Measurements from ENCODE around the gene CACNA1F. TPM values are rescaled to one million over a fixed set of nuclear protein-coding genes. Genes with fewer than 3 reads are reported as not detected.

Gene CACNA1F
- total and polyA plus RNA-seq, 2 donors: 0.05 to 0.10 TPM

DNA sequence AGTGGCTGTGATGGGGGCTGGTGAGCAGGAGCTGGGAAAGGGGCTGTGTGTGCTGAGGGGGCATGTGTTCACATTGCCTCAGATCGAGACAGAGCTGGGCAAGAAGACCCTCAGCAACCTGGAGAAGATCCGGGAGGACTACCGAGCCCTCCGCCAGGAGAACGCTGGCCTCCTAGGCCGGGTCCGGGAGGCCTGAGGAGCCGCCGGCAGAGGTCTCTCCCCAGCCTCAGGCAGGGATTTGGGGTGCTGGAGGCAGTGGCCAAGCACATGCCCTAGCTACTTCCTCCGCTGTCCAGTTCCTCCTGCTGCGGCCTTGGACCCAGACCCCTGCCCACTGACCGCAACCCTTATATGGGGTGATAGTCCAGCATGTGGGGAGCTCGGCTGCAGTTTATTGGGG, 16.9 kb upstream of the CACNA1F start:
- WGBS: 94% methylated on average over 13 of the region's 13 CpGs
- Histone ChIP-seq H3K4me3 (ENCODE audit: low read depth, low read length) (no peak overlapping the region), H3K27ac (ENCODE audit: low read depth) (no peak overlapping the region), H3K4me1 (ENCODE audit: insufficient read depth) (no peaks in the 10 kb centered on the region), H3K36me3 (ENCODE audit: insufficient read depth) (peaks cover 2% of the 10 kb centered on the region)
- DNase-seq (ENCODE audit: extremely low spot score): no peak

- 89% methylated on average over 9 of the region's 9 CpGs for WGBS
- H3K4me3 ChIP-seq (ENCODE audit: low read depth, low read length): no peak overlapping the region
- H3K4me1 ChIP-seq (ENCODE audit: insufficient read depth): no peaks in the 10 kb centered on the region
- DNase-seq (ENCODE audit: extremely low spot score): no peak
- no peak overlapping the region for H3K27ac ChIP-seq (ENCODE audit: low read depth)
- peaks cover 5% of the 10 kb centered on the region for H3K36me3 ChIP-seq (ENCODE audit: insufficient read depth)
These were observed 16.5 kb upstream of the CACNA1F start for GRCh38 chrX:49249616-49250015.

DNA sequence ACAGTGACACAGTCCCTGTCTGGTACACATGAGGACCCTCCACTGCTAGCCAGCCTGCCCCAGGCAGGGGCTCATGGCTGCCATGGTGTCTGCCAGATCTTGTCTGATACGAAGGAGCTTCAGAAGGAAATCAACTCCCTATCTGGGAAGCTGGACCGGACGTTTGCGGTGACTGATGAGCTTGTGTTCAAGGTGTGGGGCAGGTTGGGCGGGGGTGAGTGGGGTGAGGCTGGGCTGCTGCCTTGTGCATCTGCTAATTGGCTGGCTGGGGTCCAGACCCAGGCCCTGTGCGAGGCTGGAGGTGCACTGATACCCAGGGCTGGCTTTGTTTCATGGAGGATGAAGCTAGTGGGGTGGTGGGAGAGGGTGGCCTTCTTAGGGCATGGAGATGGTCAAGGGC, 15.9 kb upstream of the CACNA1F start:
- H3K4me1 ChIP-seq (ENCODE audit: insufficient read depth): no peaks in the 10 kb centered on the region
- H3K36me3 ChIP-seq (ENCODE audit: insufficient read depth): peaks cover 5% of the 10 kb centered on the region
- WGBS: 90% methylated on average over 6 of the region's 6 CpGs
- no peak overlapping the region for H3K27ac ChIP-seq (ENCODE audit: low read depth)
- DNase-seq (ENCODE audit: extremely low spot score): no peak
- no peak overlapping the region for H3K4me3 ChIP-seq (ENCODE audit: low read depth, low read length)

DNA sequence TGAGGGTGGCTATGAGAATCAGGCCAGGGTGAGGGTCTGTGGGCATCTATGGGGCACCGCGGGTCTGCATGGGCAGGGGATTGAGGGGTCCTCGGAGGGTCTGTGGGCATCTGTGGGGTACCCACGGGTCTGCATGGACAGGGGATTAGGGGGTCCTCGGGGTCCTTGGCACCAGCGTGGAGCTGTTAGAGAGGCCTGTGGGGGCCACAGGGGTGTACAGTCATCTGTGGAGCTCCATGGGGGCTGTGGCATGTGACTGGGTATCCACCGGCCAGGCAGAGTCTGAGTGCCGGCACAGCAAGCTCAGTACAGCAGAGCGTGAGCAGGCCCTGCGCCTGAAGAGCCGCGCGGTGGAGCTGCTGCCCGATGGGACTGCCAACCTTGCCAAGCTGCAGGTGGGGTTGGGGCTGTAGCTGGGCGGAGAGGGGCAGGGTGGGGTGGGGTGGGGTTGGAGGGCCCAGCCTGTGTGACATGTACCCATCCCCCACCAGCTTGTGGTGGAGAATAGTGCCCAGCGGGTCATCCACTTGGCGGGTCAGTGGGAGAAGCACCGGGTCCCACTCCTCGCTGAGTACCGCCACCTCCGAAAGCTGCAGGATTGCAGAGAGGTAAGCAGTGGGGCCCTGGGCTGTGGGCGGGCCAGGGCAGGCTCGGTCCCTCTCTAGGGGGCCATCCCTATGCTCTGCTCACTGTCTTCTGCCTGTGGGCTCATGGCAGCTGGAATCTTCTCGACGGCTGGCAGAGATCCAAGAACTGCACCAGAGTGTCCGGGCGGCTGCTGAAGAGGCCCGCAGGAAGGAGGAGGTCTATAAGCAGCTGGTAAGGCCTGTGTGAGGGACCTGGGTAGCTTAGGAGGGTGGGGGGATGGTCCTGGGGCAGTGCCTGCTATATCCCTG, 15.0 kb upstream of the CACNA1F start:
- Histone ChIP-seq H3K27ac (ENCODE audit: low read depth) (no peak overlapping the region), H3K4me1 (ENCODE audit: insufficient read depth) (no peaks in the 10 kb centered on the region), H3K4me3 (ENCODE audit: low read depth, low read length) (no peak overlapping the region), H3K36me3 (ENCODE audit: insufficient read depth) (peaks cover 5% of the 10 kb centered on the region)
- whole genome bisulfite sequencing: 79% methylated on average over 28 of the region's 28 CpGs
- DNase-seq (ENCODE audit: extremely low spot score): no peak

GRCh38 chrX:49247346-49247745, 14.2 kb upstream of the CACNA1F start:
- Histone ChIP-seq H3K36me3 (ENCODE audit: insufficient read depth) (peaks cover 5% of the 10 kb centered on the region), H3K4me1 (ENCODE audit: insufficient read depth) (no peaks in the 10 kb centered on the region), H3K27ac (ENCODE audit: low read depth) (no peak overlapping the region), H3K4me3 (ENCODE audit: low read depth, low read length) (no peak overlapping the region)
- WGBS: 96% methylated on average over 11 of the region's 11 CpGs
- DNase-seq (ENCODE audit: extremely low spot score): no peak

DNA sequence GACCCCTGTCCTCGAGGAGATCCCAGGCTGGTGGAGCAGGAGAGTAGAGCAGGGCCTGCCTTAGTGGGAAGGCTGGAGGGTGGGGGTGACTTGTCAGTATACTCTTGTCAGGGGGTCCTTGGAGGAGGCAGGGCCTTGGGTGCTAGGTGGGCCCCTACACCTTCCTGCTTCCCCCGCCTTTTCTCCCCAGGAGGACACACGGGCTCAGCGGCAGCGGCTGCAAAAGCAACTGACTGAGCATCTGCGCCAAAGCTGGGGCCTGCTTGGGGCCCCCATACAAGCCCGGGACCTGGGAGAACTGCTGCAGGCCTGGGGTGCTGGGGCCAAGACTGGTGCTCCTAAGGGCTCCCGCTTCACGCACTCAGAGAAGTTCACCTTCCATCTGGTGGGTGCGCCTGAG, 13.4 kb upstream of the CACNA1F start:
- no peak overlapping the region for H3K4me3 ChIP-seq (ENCODE audit: low read depth, low read length)

DNA sequence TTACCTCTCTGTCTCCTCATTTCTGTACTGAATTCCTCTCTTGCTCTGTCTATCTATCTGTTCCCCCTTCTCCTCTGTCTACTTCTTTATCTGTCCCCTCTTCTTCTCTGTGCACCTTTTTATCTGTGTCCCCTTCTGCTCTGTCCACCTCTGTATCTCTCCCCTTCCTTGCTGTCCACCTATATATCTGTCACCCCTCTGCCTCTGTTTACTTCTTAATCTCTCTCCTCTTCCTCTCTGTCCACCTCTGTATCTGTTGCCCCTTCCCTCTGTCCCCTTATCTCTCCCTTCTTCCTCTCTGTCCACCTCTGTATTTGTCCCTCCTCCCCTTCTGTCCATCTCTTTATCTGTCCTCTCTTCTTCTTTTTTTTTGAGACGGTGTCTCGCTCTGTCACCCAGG, 11.1 kb upstream of the CACNA1F start:
- 93% methylated on average over 2 of the region's 2 CpGs for WGBS
- DNase-seq (ENCODE audit: extremely low spot score): no peak
- Histone ChIP-seq H3K4me3 (ENCODE audit: low read depth, low read length) (no peak overlapping the region), H3K27ac (ENCODE audit: low read depth) (no peak overlapping the region), H3K36me3 (ENCODE audit: insufficient read depth) (peaks cover 5% of the 10 kb centered on the region), H3K4me1 (ENCODE audit: insufficient read depth) (no peaks in the 10 kb centered on the region)

More for the DNA sequence above, 13.4 kb upstream of the CACNA1F start:
- no peak for DNase-seq (ENCODE audit: extremely low spot score)
- Histone ChIP-seq H3K36me3 (ENCODE audit: insufficient read depth) (peaks cover 5% of the 10 kb centered on the region), H3K4me1 (ENCODE audit: insufficient read depth) (no peaks in the 10 kb centered on the region), H3K27ac (ENCODE audit: low read depth) (no peak overlapping the region)
- 95% methylated on average over 10 of the region's 10 CpGs for WGBS

DNA sequence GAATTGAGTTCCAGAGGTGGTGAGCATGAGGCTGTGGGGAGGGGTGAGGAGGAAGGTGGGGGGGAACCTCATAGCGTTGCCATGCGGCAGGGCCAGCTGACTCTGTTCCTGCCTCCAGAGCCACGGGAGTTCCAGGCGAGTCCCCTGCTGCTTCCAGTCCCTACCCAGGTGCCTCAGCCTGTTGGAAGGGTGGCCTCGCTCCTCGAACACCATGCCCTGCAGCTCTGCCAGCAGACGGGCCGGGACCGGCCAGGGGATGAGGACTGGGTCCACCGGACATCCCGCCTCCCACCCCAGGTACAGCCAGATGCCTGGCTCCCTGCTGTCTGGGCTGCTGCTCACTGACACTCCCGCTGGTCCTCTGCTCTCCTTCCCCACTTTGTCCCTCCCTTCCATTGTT, 10.0 kb upstream of the CACNA1F start:
- no peak for DNase-seq (ENCODE audit: extremely low spot score)
- no peak overlapping the region for H3K27ac ChIP-seq (ENCODE audit: low read depth)

DNA sequence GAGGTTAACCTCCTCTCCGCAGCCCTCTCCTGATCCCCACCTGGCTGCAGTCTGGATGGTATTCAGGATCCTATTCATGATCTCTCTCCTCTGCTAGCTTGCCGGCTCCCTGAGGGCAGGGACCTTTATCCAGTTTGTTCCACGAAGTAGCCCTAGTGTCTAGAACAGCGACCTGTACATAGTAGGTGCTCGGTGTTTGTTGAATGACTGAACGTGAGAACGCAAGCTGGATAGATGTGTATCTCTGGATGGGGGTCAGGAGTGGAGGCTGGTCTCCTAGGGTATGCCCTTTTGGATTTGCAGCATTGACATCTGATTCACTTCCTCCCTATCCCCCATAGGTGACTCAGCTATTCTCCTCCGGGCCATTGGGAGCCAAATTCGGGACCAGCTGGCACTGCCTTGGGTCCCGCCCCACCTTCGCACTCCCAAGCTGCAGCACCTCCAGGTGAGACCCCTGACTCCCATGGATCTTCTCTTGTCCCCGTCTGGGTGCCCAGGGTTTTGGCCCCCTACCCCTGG, 9.5 kb upstream of the CACNA1F start:
- H3K36me3 ChIP-seq (ENCODE audit: insufficient read depth): peaks cover 5% of the 10 kb centered on the region
- no peak overlapping the region for H3K27ac ChIP-seq (ENCODE audit: low read depth)
- no peak overlapping the region for H3K4me3 ChIP-seq (ENCODE audit: low read depth, low read length)
- no peak for DNase-seq (ENCODE audit: extremely low spot score)
- WGBS: 91% methylated on average over 12 of the region's 12 CpGs
- no peaks in the 10 kb centered on the region for H3K4me1 ChIP-seq (ENCODE audit: insufficient read depth)

More for the DNA sequence above, 10.0 kb upstream of the CACNA1F start:
- H3K4me3 ChIP-seq (ENCODE audit: low read depth, low read length): no peak overlapping the region
- H3K36me3 ChIP-seq (ENCODE audit: insufficient read depth): peaks cover 5% of the 10 kb centered on the region
- 93% methylated on average over 12 of the region's 12 CpGs for WGBS
- no peaks in the 10 kb centered on the region for H3K4me1 ChIP-seq (ENCODE audit: insufficient read depth)

DNA sequence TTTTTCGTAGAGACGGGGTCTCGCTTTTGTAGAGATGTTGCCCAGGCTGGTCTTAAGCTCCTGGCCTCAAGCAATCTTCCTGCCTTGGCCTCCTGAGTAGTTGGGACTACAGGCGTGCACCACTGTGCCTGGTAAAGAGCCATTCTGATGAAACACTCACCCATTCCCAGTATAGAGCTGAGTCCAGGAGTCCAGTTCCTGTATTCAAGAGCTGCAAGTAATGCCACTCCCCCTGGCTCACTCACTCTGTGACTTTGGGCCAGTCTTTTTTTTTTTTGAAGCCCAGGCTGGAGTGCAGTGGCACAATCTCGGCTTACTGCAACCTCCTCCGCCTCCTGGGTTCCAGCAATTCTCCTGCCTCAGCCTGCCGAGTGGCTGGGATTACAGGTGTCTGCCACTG, 5.6 kb upstream of the CACNA1F start:
- H3K27ac ChIP-seq (ENCODE audit: low read depth): no peak overlapping the region
- DNase-seq (ENCODE audit: extremely low spot score): no peak
- H3K4me3 ChIP-seq (ENCODE audit: low read depth, low read length): no peak overlapping the region
- no peaks in the 10 kb centered on the region for H3K4me1 ChIP-seq (ENCODE audit: insufficient read depth)
- 83% methylated on average over 7 of the region's 7 CpGs for WGBS
- no peaks in the 10 kb centered on the region for H3K36me3 ChIP-seq (ENCODE audit: insufficient read depth)

DNA sequence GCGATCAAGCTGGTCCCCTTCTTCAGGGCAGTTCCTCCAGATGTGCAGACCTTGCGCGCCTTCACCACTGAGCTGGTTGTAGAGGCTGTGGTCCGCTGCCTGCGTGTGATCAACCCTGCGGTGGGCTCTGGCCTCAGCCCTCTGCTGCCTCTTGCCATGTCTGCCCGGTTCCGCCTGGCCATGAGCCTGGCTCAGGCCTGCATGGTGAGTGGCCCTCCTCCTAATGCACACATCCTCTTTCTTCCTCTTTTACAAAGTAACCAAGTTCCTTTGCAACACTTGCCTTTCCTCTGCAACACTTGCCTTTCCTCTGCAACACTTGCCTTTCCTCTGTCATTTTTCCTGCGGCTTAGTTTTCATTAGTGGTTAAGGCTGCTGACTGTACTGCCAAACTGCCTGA, 3.9 kb upstream of the CACNA1F start:
- 82% methylated on average over 9 of the region's 9 CpGs for WGBS
- no peak for DNase-seq (ENCODE audit: extremely low spot score)
- no peaks in the 10 kb centered on the region for H3K36me3 ChIP-seq (ENCODE audit: insufficient read depth)

GRCh38 chrX:49233887-49234555, 881 bp upstream of the CACNA1F start:
- Histone ChIP-seq H3K4me3 (ENCODE audit: low read depth, low read length) (no peak overlapping the region), H3K4me1 (ENCODE audit: insufficient read depth) (no peaks in the 10 kb centered on the region), H3K27ac (ENCODE audit: low read depth) (no peak overlapping the region), H3K36me3 (ENCODE audit: insufficient read depth) (no peaks in the 10 kb centered on the region)
- WGBS: 32% methylated on average over 56 of the region's 56 CpGs
- no peak for DNase-seq (ENCODE audit: extremely low spot score)

More for the DNA sequence above, 3.9 kb upstream of the CACNA1F start:
- H3K4me3 ChIP-seq (ENCODE audit: low read depth, low read length): no peak overlapping the region
- H3K27ac ChIP-seq (ENCODE audit: low read depth): no peak overlapping the region
- H3K4me1 ChIP-seq (ENCODE audit: insufficient read depth): no peaks in the 10 kb centered on the region

DNA sequence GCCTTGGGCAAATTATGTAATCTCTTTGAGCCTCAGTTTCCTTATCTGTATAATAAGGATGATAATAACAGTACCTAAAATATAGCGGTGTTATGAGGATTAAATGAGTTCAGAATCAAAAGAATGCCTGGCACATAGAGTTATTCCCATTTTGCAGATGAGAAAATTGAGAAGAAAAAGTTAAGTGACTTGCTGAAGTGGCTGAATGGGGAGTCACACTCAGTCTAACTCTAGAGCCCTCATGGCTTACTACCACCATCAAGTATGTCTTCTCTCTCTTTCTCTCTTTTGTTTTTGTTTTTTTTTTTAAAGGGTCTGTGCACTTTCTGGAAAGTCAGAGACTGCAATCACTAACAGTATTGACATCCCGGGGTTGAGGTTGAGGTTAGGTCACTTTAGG, 615 bp downstream of the CACNA1F start:
- DNase-seq (ENCODE audit: extremely low spot score): no peak
- no peaks in the 10 kb centered on the region for H3K4me1 ChIP-seq (ENCODE audit: insufficient read depth)
- no peaks in the 10 kb centered on the region for H3K36me3 ChIP-seq (ENCODE audit: insufficient read depth)
- whole genome bisulfite sequencing: 89% methylated on average over 2 of the region's 2 CpGs
- no peak overlapping the region for H3K27ac ChIP-seq (ENCODE audit: low read depth)
- no peak overlapping the region for H3K4me3 ChIP-seq (ENCODE audit: low read depth, low read length)
